Thyroid gland (tissue), 4 donors: ENCODE measurements around the gene PCNA. TPM values are rescaled to one million over a fixed set of nuclear protein-coding genes. Genes with fewer than 3 reads are reported as not detected.

Source experiments
- DNase-seq, 2 donors: peaks; one replicate each; pipeline ENCODE4 v3.0.0-alpha.2; 2019
- H3K27ac ChIP-seq, 3 donors: fragments of 200-600 bp; sonication (generic); 1 replicate in 2 of 3; 2 replicates in 1 of 3; pipeline ENCODE4 v1.5.1; 2016 to 2019; ENCODE audit warnings: mild to moderate bottlenecking in 1 of 3, moderate library complexity in 1 of 3
- H3K27me3 ChIP-seq: fragments of 200-600 bp; sonication (generic); one replicate; pipeline ENCODE4 v1.5.1; 2019
- H3K36me3 ChIP-seq, 2 donors: fragments of 200-600 bp; sonication (generic); one replicate each; pipeline ENCODE4 v1.5.1; 2016 to 2019
- H3K4me1 ChIP-seq, 2 donors: fragments of 200-600 bp; sonication (generic); one replicate each; pipeline ENCODE4 v1.5.1; 2017 to 2019
- H3K4me3 ChIP-seq, 3 donors: fragments of 200-600 bp; sonication (generic); replicated peaks in 1 of 3; 1 replicate in 2 of 3; 2 replicates in 1 of 3; pipeline ENCODE4 v1.5.1; 2016; ENCODE audit warnings: mild to moderate bottlenecking in 1 of 3
- H3K9me3 ChIP-seq: fragments of 200-600 bp; sonication (generic); one replicate; pipeline ENCODE4 v1.5.1; 2017
- CTCF ChIP-seq, 6 experiments: fragments of 200-600 bp in 3 of 6; fragments of 450-650 bp in 3 of 6; sonication (generic) in 3 of 6; IDR thresholded peaks; one replicate each; pipeline ENCODE4 v1.5.1; 2016 to 2019; ENCODE audit warnings: antibody characterized with exemption in 6 of 6, mild to moderate bottlenecking in 2 of 6, inconsistent platforms in 1 of 6, moderate library complexity in 1 of 6
- POLR2A ChIP-seq, 2 donors: fragments of 450-650 bp; IDR thresholded peaks; one replicate each; pipeline ENCODE4 v1.6.1; 2017; ENCODE audit warnings: antibody characterized with exemption in 2 of 2, mild to moderate bottlenecking in 2 of 2, moderate library complexity in 1 of 2
- WGBS, 2 donors: methylation state at CpG; one replicate each; pipeline ENCODE4 v1.1.5; 2017; 5-methylcytosine and 5-hydroxymethylcytosine counted together
- intact Hi-C: fragments of 100-400 bp; cut with DNase I; formaldehyde crosslinking; loops from one replicate; pipeline ENCODE4 v1.15.1; 2023
- total RNA-seq, 4 donors: library from RNA; depleted of rRNA; stranded (reverse); fragments of >200 nt; gene quantifications; one replicate each; pipeline ENCODE4 v1.2.3, GENCODE V29; 2016

PCNA gene
- total RNA-seq, 4 donors from 2014 or later: 35.1 to 66.1 (median 55.8) TPM

GRCh38 chr20:5096463-5096862 is 23.3 kb downstream of the PCNA start:
- no peaks in the 10 kb centered on the region for H3K27me3 ChIP-seq
- intact Hi-C loops: no loop called here
- no peak for DNase-seq
- H3K4me3 ChIP-seq: no peak overlapping the region
- peaks cover 5 to 8% of the 10 kb centered on the region in 2 donors for H3K36me3 ChIP-seq
- no peak overlapping the region for H3K27ac ChIP-seq
- no peak for TF ChIP-seq CTCF (IDR thresholded peaks at IDR 0.05)
- no peak for TF ChIP-seq POLR2A (IDR thresholded peaks at IDR 0.05)
- no peaks in the 10 kb centered on the region for H3K4me1 ChIP-seq
- 90 to 100% methylated on average over 2 of the region's 2 CpGs for WGBS, 2 donors
- H3K9me3 ChIP-seq: no peaks in the 10 kb centered on the region

- Histone ChIP-seq H3K27ac (no peak overlapping the region), H3K9me3 (no peaks in the 10 kb centered on the region), H3K4me3 (no peak overlapping the region), H3K27me3 (no peaks in the 10 kb centered on the region), H3K4me1 (no peaks in the 10 kb centered on the region), H3K36me3 (peaks cover 4 to 7% of the 10 kb centered on the region in 2 donors)
- intact Hi-C loops: no loop called here
- DNase-seq: no peak
- TF ChIP-seq CTCF (IDR thresholded peaks at IDR 0.05): no peak
- no peak for TF ChIP-seq POLR2A (IDR thresholded peaks at IDR 0.05)
- 93 to 95% methylated on average over 3 of the region's 3 CpGs for WGBS, 2 donors
Observed at GRCh38 chr20:5095931-5096330, 23.8 kb downstream of the PCNA start.

- Histone ChIP-seq H3K9me3 (no peaks in the 10 kb centered on the region), H3K27me3 (no peaks in the 10 kb centered on the region), H3K4me3 (no peak overlapping the region), H3K4me1 (no peaks in the 10 kb centered on the region), H3K36me3 (peaks cover 4 to 7% of the 10 kb centered on the region in 2 donors), H3K27ac (no peak overlapping the region)
- intact Hi-C loops: no loop called here
- no peak for DNase-seq
- no peak for TF ChIP-seq POLR2A (IDR thresholded peaks at IDR 0.05)
- TF ChIP-seq CTCF (IDR thresholded peaks at IDR 0.05): no peak
- 96 to 98% methylated on average over 3 of the region's 3 CpGs for WGBS, 2 donors
Observed at GRCh38 chr20:5095454-5095853, 24.3 kb downstream of the PCNA start.

GRCh38 chr20:5092765-5093339 is 26.9 kb downstream of the PCNA start:
- intact Hi-C loops: no loop called here
- Histone ChIP-seq H3K4me3 (no peak overlapping the region), H3K36me3 (no peaks in the 10 kb centered on the region), H3K4me1 (no peaks in the 10 kb centered on the region), H3K27me3 (no peaks in the 10 kb centered on the region), H3K27ac (no peak overlapping the region), H3K9me3 (no peaks in the 10 kb centered on the region)
- DNase-seq: no peak
- WGBS, 2 donors: 70 to 76% methylated on average over 4 of the region's 4 CpGs
- TF ChIP-seq POLR2A (IDR thresholded peaks at IDR 0.05): no peak
- TF ChIP-seq CTCF (IDR thresholded peaks at IDR 0.05): no peak

- Histone ChIP-seq H3K4me1 (no peaks in the 10 kb centered on the region), H3K4me3 (no peak overlapping the region), H3K36me3 (no peaks in the 10 kb centered on the region), H3K9me3 (no peaks in the 10 kb centered on the region), H3K27ac (no peak overlapping the region), H3K27me3 (no peaks in the 10 kb centered on the region)
- intact Hi-C loops: no loop called here
- no peak for DNase-seq
- 75 to 92% methylated on average over 6 of the region's 6 CpGs for WGBS, 2 donors
- TF ChIP-seq POLR2A (IDR thresholded peaks at IDR 0.05) (no peak), CTCF (IDR thresholded peaks at IDR 0.05) (no peak)
Observed at GRCh38 chr20:5091902-5092301, 27.9 kb downstream of the PCNA start.
